ENCODE results near the gene AUNIP.

DNA sequence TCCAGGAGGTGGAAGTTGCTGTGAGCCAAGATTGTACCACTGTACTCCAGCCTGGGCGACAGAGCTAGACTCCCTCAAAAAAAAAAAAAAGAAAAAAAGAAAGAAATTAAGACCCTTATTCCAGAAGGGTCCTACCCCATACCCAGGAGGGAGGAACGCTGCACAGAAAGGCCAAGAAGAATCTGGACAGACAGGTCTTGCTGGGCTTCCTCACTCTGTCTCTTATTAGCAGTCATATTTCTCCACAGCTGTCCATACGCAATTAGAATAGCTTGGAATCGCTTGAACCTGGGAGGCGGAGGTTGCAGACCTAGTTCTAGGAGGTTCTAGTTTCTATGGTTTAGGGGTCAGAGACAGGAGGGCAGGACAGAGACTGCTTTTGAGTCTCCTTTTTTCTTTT, 19.4 kb upstream of the AUNIP start:
- TF ChIP-seq, protein P1, sequence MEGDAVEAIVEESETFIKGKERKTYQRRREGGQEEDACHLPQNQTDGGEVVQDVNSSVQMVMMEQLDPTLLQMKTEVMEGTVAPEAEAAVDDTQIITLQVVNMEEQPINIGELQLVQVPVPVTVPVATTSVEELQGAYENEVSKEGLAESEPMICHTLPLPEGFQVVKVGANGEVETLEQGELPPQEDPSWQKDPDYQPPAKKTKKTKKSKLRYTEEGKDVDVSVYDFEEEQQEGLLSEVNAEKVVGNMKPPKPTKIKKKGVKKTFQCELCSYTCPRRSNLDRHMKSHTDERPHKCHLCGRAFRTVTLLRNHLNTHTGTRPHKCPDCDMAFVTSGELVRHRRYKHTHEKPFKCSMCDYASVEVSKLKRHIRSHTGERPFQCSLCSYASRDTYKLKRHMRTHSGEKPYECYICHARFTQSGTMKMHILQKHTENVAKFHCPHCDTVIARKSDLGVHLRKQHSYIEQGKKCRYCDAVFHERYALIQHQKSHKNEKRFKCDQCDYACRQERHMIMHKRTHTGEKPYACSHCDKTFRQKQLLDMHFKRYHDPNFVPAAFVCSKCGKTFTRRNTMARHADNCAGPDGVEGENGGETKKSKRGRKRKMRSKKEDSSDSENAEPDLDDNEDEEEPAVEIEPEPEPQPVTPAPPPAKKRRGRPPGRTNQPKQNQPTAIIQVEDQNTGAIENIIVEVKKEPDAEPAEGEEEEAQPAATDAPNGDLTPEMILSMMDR (IDR thresholded peaks at IDR 0.05), result no peak
- no peak for TF ChIP-seq POLR2A (IDR thresholded peaks at IDR 0.05)
